Measurements from ENCODE around the gene FOXK1.
A peak's percentile ranks its signal among the peaks of the same experiment; 100 is the strongest.

Gene FOXK1

DNA sequence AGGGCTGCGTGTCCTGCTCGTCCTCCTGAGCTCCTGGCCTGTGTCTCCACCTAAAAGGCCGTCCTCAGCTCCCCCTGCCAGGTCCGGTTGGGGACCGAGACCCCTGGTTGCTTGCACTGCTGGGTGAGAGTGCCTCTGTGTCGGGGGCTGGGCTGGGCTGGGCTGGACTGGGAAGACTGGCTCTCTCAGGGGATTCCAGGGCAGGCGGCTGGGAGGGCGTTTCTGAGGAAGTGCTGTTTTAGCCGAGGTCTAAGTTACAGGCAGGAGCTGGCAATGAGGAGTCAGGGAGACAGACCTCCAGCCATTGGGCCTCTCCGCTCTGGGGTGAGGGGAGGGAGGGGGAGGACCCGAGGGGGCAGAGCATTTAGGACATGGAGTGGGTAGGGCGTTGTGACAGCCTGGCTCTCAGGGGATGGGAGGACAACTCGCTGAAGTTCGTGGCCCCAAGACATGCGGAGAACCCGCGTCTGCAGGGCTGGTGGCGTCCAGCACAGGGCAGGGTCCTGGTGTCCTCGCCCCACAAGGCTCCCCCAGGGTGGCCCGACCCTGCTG, 20.9 kb downstream of the FOXK1 start:
- H3K27ac Mint-ChIP-seq = no peak overlapping the region
- no peaks in the 10 kb centered on the region for H3K9me3 Mint-ChIP-seq
- H3K4me1 Mint-ChIP-seq (ENCODE audit: low read depth) = peaks cover 45% of the 10 kb centered on the region
- no peaks in the 10 kb centered on the region for H3K36me3 Mint-ChIP-seq (ENCODE audit: low read depth)
- H3K4me3 Mint-ChIP-seq = no peak overlapping the region
- H3K27me3 Mint-ChIP-seq = no peaks in the 10 kb centered on the region

DNA sequence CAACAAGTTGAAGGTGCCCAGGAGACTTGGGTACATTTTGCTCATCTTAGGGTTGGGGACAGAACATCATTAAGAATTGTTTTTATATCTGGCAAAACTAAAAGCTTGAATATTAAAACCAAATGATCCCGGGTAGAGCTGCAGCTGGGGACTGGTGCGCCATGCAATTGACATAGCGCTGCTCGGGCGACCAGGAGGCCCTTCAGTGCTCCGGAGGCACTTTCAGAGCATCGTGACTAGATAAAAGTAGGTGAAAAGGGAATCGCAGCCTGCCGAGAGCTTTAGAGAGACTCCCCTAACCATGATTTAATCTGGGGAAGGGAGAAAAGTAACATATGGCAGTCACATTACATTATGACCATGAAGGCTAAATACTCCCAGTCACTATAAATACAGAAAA, 21.4 kb downstream of the FOXK1 start:
- no peak overlapping the region for H3K27ac Mint-ChIP-seq
- no peak overlapping the region for H3K4me3 Mint-ChIP-seq
- peaks cover 50% of the 10 kb centered on the region for H3K4me1 Mint-ChIP-seq (ENCODE audit: low read depth)
- H3K36me3 Mint-ChIP-seq (ENCODE audit: low read depth) = no peaks in the 10 kb centered on the region
- no peaks in the 10 kb centered on the region for H3K9me3 Mint-ChIP-seq
- H3K27me3 Mint-ChIP-seq = no peaks in the 10 kb centered on the region

DNA sequence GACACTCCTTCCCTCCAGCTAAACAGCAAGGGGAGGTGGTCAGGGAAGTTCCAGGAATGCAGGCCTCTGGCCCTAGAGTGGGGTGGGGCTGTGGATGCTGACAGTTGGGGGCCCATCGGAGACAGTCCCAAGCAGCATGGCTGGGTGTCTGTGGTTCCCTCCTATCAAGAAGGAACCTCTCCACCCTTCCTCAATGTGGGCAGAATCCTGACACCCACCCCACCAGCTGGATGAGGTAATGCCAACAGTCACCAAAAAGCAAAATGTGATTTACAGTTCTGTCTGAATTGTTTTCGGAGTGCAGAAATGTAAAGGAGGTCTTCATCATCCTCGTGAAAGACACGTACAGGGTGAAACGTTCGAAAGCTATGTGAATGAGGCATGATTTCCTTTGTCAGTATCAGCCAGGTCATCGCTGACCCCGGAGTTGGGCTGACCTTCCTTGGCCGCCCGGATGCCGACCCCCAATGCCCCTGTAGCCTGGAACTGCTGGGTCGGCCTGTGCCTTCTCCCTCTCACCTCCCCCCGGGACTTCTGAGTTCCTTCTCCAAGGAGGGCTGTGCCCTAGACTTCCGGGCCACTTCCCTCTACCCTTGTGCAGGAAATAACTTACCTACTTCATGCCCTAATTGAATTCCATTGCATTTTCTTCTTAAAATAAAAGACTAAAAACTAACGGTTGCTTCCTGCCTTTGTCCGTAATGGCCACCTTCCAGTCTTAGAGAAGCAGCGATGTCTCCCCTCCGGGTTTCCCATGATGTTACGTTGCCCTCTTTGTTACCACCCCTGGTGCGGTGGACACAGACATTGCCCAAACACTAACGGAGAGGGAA, 24.5 kb downstream of the FOXK1 start:
- Mint-ChIP-seq H3K36me3 (ENCODE audit: low read depth) (peaks cover 4% of the 10 kb centered on the region), H3K27me3 (no peaks in the 10 kb centered on the region), H3K4me1 (ENCODE audit: low read depth) (peaks cover 42% of the 10 kb centered on the region), H3K4me3 (no peak overlapping the region), H3K9me3 (no peaks in the 10 kb centered on the region), H3K27ac (no peak overlapping the region)

DNA sequence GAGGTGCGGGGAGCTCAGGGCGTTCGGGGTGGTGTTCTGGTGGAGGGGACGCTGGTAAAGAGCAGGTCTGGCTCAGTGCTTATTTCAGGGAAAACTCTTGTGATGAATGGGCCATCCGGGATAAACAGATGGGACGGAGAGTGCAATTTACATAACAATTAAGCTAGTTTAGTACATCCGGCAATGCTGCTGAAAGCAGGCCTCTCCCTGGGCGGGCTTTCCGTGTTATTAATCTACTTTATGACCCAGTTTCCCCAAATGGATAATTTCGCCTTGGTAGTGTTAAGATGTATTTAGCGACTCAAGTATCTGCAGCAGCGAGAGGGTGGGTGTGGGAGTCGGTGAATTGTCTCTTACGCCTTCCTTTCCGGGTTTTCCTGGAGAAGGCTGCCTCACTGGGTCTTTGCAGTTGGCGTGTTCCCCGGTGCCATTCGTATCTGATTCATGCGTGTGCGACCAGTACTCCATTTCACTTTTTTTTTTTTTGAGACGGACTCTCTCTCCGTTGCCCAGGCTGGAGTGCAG, 25.2 kb downstream of the FOXK1 start:
- Mint-ChIP-seq H3K27me3 (no peaks in the 10 kb centered on the region), H3K4me3 (no peak overlapping the region), H3K36me3 (ENCODE audit: low read depth) (peaks cover 7% of the 10 kb centered on the region), H3K27ac (no peak overlapping the region), H3K4me1 (ENCODE audit: low read depth) (peaks cover 49% of the 10 kb centered on the region), H3K9me3 (no peaks in the 10 kb centered on the region)

DNA sequence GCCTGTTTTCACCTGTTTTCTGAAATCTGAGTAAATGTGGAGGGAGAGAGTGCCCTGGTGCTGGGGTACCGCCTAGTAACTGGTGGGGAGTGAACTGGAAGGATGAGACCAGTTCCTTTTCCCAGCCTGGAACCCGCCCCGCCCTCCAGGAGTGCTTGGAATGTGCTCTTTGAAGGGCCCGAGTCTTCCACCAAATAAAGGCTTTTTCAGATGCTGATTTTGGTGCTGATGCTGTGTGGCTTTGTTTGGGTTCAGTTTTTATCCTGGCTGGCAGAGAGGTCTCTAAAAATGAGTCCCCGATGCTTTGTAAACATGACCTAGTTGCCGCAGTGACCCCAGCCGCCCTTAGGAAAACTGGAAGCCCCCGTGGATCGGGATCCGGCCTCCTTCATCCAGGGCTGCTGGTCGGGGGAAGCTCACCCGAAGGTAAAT, 25.9 kb downstream of the FOXK1 start:
- Mint-ChIP-seq H3K4me1 (ENCODE audit: low read depth) (peaks cover 53% of the 10 kb centered on the region), H3K4me3 (no peak overlapping the region), H3K27me3 (no peaks in the 10 kb centered on the region), H3K36me3 (ENCODE audit: low read depth) (peaks cover 8% of the 10 kb centered on the region), H3K27ac (no peak overlapping the region), H3K9me3 (no peaks in the 10 kb centered on the region)

DNA sequence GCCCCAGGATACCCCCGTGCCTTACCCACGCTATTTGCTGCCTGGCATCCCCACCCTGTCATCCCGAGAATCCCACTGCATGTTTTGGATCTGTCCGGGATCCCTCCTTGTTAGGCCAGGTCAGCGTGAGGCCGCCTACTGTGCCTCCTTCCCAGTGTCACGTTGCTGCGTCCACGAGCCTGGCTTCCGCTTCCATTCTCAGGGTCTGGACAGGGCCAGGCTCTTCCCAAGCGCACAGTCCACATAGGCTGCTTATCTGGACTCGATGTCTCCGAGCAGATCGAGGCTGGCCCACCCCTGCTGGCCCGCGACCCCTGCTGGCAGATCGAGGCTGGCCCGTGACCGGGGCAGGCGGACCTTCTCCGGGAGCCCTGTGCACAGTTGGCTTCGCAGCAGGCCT, 27.1 kb downstream of the FOXK1 start:
- Mint-ChIP-seq H3K9me3 (no peaks in the 10 kb centered on the region), H3K27me3 (no peaks in the 10 kb centered on the region), H3K27ac (no peak overlapping the region), H3K4me3 (no peak overlapping the region), H3K4me1 (ENCODE audit: low read depth) (peaks cover 51% of the 10 kb centered on the region), H3K36me3 (ENCODE audit: low read depth) (peaks cover 12% of the 10 kb centered on the region)

DNA sequence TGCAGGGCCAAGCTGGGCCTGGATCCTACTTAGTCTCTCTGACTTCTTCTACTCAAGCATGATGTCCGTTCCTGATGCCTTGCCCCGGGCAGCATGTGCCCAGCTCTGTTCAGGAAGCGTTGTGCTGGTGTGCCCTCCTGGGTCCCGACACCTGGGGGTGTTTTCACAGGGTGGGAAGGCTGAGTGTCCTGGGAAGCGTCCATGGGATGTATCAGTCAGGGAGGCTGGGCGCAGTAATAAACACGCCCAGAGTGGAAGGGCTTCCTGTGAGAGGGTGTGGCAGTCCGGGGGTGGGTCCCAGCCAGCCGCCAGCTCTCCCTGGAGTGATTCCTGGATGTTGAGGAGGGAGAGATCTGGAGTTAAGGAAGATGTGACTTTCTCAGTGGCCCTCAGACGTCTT, 29.0 kb downstream of the FOXK1 start:
- Mint-ChIP-seq H3K4me3 (no peak overlapping the region), H3K36me3 (ENCODE audit: low read depth) (peaks cover 12% of the 10 kb centered on the region), H3K4me1 (ENCODE audit: low read depth) (peaks cover 53% of the 10 kb centered on the region), H3K27me3 (no peaks in the 10 kb centered on the region), H3K9me3 (no peaks in the 10 kb centered on the region), H3K27ac (no peak overlapping the region)

DNA sequence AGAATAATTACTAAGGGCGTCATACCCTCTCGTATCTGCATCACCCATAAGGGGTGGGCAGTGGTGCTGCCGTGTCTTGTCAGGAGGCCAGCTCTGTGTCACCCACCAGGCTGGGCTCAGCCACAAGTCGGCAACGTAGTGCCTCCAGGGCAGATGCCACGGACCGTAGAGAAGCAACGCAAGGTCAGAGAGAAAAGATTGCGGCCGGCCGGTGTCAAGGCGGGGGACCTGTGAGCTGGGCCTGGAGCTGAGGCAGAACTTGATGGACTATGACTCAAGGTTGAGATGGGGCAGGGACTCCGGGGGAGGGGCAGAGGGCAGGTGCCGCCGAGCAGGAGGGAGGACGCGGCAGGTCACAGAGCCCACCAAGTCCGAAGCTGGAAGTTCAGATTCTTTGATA, 29.5 kb downstream of the FOXK1 start:
- Mint-ChIP-seq H3K4me3 (no peak overlapping the region), H3K9me3 (no peaks in the 10 kb centered on the region), H3K36me3 (ENCODE audit: low read depth) (peaks cover 12% of the 10 kb centered on the region), H3K27ac (no peak overlapping the region), H3K4me1 (ENCODE audit: low read depth) (peaks cover 53% of the 10 kb centered on the region), H3K27me3 (no peaks in the 10 kb centered on the region)

DNA sequence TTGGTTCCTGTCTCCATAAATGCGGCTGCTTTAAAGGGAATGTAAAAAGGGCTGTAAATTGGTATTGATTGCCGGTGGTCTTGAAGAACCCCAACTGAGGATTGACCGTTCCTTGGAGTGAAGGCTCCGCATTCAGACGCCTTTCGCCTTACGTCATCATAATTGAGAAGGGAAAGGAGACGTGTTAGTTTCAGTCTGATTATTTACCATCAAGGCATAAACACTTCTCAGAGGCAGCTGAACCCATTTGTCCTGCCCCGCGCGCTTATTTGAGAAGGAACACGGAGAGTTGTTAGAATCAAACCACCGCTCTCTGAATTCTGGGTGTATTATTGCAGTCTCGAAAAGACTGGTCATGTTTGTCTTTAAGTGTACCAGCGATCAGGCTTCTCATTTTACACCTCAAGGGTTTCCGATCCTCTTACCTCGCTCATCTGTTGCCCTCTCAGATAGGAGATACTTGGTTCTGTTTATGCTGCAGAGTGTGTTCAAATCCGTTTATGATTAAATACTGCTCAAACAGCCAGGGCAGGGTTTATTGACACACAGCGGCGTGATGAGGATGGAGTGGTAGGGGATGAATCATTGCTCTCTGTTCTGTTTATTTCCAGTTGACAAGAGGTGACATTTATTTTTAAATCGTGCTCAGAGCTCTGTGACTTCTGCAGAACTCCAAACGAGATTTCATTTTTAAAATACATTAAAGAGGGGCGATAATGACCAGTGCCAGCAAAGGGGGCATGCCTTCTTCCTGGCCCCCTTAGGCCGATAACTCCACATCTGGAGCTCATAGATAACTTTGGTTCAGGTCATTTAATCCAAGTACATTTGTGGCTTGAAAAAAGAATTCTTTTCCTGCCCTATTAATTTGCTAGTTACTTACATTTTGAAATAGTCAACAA, 30.4 kb downstream of the FOXK1 start:
- Mint-ChIP-seq H3K27ac (peak overlapping the region; percentile 72), H3K4me3 (peak overlapping the region; percentile 41), H3K36me3 (ENCODE audit: low read depth) (peaks cover 12% of the 10 kb centered on the region), H3K4me1 (ENCODE audit: low read depth) (peaks cover 53% of the 10 kb centered on the region), H3K27me3 (no peaks in the 10 kb centered on the region), H3K9me3 (no peaks in the 10 kb centered on the region)

DNA sequence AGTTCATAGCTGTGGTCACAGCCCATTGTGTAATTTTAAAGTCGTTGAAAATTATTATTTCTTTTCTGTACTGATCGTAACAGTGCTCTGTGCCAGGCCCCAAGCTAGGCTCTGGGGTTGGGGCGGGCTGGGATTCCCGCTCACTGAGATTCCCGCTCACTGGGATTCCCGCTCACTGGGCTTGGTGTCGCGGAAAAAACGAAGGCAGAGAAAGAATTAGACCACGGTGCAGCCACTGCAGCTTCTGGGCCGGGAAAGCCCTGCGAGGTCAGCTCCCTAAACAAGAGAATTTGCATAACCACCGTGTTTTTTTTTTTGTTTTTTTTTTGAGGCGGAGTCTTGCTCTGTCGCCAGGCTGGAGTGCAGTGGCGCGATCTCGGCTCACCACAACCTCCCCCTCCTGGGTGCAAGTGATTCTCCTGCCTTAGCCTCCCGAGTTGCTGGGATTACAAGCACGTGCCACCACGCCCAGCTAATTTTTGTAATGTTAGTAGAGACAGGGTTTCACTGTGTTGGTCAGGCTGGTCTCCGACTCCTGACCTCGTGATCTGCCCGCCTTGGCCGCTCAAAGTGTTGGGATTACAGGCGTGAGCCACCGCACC, 31.2 kb downstream of the FOXK1 start:
- peaks cover 51% of the 10 kb centered on the region for H3K4me1 Mint-ChIP-seq (ENCODE audit: low read depth)
- peak overlapping the region; percentile 68 for H3K27ac Mint-ChIP-seq
- no peaks in the 10 kb centered on the region for H3K9me3 Mint-ChIP-seq
- no peak overlapping the region for H3K4me3 Mint-ChIP-seq
- peaks cover 12% of the 10 kb centered on the region for H3K36me3 Mint-ChIP-seq (ENCODE audit: low read depth)
- no peaks in the 10 kb centered on the region for H3K27me3 Mint-ChIP-seq

DNA sequence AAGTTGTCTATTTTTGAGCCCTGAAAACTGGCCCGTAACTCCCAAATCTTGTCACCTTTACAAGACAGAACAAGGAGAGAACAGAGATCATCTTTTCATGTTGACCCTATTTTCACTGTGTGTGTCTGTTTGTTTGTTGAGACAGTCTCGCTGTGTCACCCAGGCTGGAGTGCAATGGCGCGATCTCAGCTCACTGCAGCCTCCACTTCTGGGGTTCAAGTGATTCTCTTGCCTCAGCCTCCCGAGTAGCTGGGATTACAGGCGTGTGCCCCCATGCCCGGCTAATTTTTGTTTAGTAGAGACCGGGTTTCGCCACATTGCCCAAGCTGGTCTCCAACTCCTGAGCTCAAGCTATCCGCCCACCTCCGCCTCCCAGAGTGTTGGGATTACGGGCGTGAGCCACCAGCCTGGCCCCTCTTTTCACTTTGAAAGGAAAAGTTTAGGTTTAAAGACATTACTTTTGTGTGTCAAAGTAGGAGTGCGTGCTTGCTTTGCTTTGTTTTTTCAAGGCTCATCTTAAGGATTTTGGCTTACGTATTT, 32.1 kb downstream of the FOXK1 start:
- no peaks in the 10 kb centered on the region for H3K9me3 Mint-ChIP-seq
- no peak overlapping the region for H3K27ac Mint-ChIP-seq
- H3K36me3 Mint-ChIP-seq (ENCODE audit: low read depth) = peaks cover 12% of the 10 kb centered on the region
- H3K4me3 Mint-ChIP-seq = no peak overlapping the region
- no peaks in the 10 kb centered on the region for H3K27me3 Mint-ChIP-seq
- peaks cover 49% of the 10 kb centered on the region for H3K4me1 Mint-ChIP-seq (ENCODE audit: low read depth)

DNA sequence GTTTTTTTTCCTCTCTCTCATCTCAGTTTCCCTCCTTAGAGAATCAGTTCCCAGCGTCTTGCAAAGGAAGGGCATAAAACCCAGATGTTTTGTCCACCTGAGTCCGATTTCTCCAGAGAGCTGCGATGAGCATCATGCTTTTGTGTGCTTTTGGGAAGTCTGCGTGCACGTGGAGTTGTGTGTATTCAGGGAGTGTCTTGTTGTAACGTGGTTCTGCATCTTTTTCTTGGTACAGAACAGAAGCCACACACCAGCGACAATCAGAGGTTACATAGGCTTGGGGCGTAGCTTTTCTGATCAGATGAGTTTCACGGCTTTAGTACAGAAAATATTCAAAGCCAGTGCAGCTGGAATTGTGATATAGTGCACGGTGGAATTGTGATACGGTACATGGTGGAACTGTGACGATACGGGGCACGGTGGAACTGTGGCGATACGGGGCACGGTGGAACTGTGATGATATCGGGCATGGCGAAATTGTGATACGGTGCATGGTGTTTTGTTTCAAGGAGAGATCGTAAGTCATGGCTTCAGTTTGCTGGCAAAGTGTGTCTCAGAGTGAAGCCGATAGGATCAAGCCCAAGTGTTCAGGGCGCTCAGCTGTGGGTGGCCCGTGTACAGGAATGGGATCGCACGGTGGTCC, 32.8 kb downstream of the FOXK1 start:
- Mint-ChIP-seq H3K27ac (no peak overlapping the region), H3K4me1 (ENCODE audit: low read depth) (peaks cover 49% of the 10 kb centered on the region), H3K27me3 (no peaks in the 10 kb centered on the region)

DNA sequence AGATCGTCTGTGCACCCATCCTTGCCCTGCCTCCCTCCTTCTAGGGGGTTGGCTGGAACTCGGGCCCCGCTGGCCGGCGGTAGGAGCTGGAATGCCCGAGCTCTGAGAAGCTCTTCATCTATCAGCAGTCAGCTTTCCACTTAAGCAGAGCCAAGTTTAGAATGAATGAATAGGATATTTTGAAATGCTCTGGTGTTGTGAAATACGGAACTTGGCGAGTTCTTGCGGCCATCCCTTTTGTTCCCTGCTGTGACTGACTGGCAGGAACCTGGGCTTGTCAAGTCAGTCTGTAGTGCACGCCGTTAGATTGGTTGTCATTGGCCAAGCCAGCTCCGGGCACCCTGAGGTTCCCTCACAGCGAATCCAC, 33.3 kb downstream of the FOXK1 start:
- H3K36me3 Mint-ChIP-seq (ENCODE audit: low read depth) = peaks cover 18% of the 10 kb centered on the region
- H3K4me3 Mint-ChIP-seq = peak overlapping the region; percentile 17
- no peaks in the 10 kb centered on the region for H3K27me3 Mint-ChIP-seq
- H3K4me1 Mint-ChIP-seq (ENCODE audit: low read depth) = peaks cover 54% of the 10 kb centered on the region
- H3K9me3 Mint-ChIP-seq = no peaks in the 10 kb centered on the region
- no peak overlapping the region for H3K27ac Mint-ChIP-seq

More for the DNA sequence above, 32.8 kb downstream of the FOXK1 start:
- Mint-ChIP-seq H3K9me3 (no peaks in the 10 kb centered on the region), H3K4me3 (no peak overlapping the region), H3K36me3 (ENCODE audit: low read depth) (peaks cover 16% of the 10 kb centered on the region)

Data from stimulated activated naive CD8-positive, alpha-beta T cell treated with anti-CD3 and anti-CD28 coated beads, Interleukin-15, Interleukin-2, amounts not matched to agents 100 ng/mL and 50 ng/mL, for 24 hours (primary cell).